NCI-H524 (cell line): ENCODE results near the gene SRGAP1.

Experiments
- DNase-seq, 2 experiments: peaks; one replicate each; lab custom pipeline; 2025; lab: John Stamatoyannopoulos, UW

Gene SRGAP1

GRCh38 chr12:64203775-64204174, 359.3 kb downstream of the SRGAP1 start:
- no peak for DNase-seq

GRCh38 chr12:64205542-64205941, 361.0 kb downstream of the SRGAP1 start:
- no peak for DNase-seq

- no peak for DNase-seq
Observed at GRCh38 chr12:64207453-64207852, 363.0 kb downstream of the SRGAP1 start.
